Sigmoid colon (tissue), 7 donors: ENCODE results near the gene SUSD2. TPM values are rescaled to one million over a fixed set of nuclear protein-coding genes. Genes with fewer than 3 reads are reported as not detected.
A peak's percentile ranks its signal among the peaks of the same experiment; 100 is the strongest.

ENCODE experiments used
- DNase-seq: peaks from one replicate; pipeline ENCODE4 v3.0.0-alpha.2; 2019
- H3K27ac ChIP-seq, 4 donors: fragments of 200-600 bp; sonication (generic); one replicate each; pipeline ENCODE4 v1.5.1; 2016 to 2019; ENCODE audit warnings: mild to moderate bottlenecking in 1 of 4
- H3K27me3 ChIP-seq, 3 donors: fragments of 200-600 bp; sonication (generic); one replicate each; pipeline ENCODE4 v1.5.1; 2019; ENCODE audit warnings: mild to moderate bottlenecking in 1 of 3
- H3K36me3 ChIP-seq, 4 donors: fragments of 200-600 bp; sonication (generic); one replicate each; pipeline ENCODE4 v1.5.1; 2016 to 2019
- H3K4me1 ChIP-seq, 4 donors: fragments of 200-600 bp; sonication (generic); one replicate each; pipeline ENCODE4 v1.5.1; 2017 to 2019
- H3K4me3 ChIP-seq, 4 donors: fragments of 200-600 bp; sonication (generic); one replicate each; pipeline ENCODE4 v1.5.1; 2017 to 2019; ENCODE audit warnings: mild to moderate bottlenecking in 2 of 4, moderate library complexity in 1 of 4
- H3K9me3 ChIP-seq, 4 donors: fragments of 200-600 bp in 3 of 4; sonication (generic) in 3 of 4; one replicate each; pipeline versions ENCODE4 v1.5.1 to v1.6.1; 2013 to 2019
- CTCF ChIP-seq, 4 experiments: fragments of 450-650 bp in 3 of 4; fragments of 200-600 bp in 1 of 4; IDR thresholded peaks; one replicate each; pipeline ENCODE4 v1.5.1; 2016 to 2019; ENCODE audit warnings: antibody characterized with exemption in 4 of 4, mild to moderate bottlenecking in 3 of 4, moderate library complexity in 2 of 4
- EP300 ChIP-seq, 4 donors: sonication (generic); formaldehyde crosslinking; IDR thresholded peaks; one replicate each; pipeline ENCODE4 v1.6.1; 2017; ENCODE audit warnings: antibody characterized with exemption in 4 of 4
- POLR2A ChIP-seq, 2 donors: fragments of 450-650 bp; IDR thresholded peaks; one replicate each; pipeline ENCODE4 v1.6.1; 2016; ENCODE audit warnings: antibody characterized with exemption in 2 of 2, mild to moderate bottlenecking in 2 of 2, moderate library complexity in 2 of 2
- POLR2AphosphoS5 ChIP-seq, 4 donors: sonication (generic); formaldehyde crosslinking; IDR thresholded peaks; one replicate each; pipeline ENCODE4 v1.6.1; 2017; ENCODE audit warnings: antibody characterized with exemption in 4 of 4
- WGBS, 2 donors: extraction: QIAGEN DNeasy Blood & Tissue Kit; methylation state at CpG; one replicate each; pipeline ENCODE4 v1.1.7; 2013; 5-methylcytosine and 5-hydroxymethylcytosine counted together
- intact Hi-C: fragments of 100-400 bp; cut with DNase I; formaldehyde crosslinking; loops from one replicate; pipeline ENCODE4 v1.15.1; 2023
- polyA plus RNA-seq, 3 donors: library from polyadenylated mRNA; stranded (reverse); fragments of 200-250 nt; gene quantifications; one replicate each; pipeline ENCODE4 v1.2.3, GENCODE V29; 2013
- total RNA-seq, 4 donors: library from RNA; depleted of rRNA; stranded (reverse); fragments of >200 nt; gene quantifications; one replicate each; pipeline ENCODE4 v1.1.0, GENCODE V29; 2016
- donor health status: healthy with polysubstance abuse.
- donor health status: Bipolar disorder and iron deficiency.
- donor health status: healthy.

SUSD2 gene
- total and polyA plus RNA-seq, 7 donors = 1.2 to 8.6 (median 3.0) TPM; not detected in 2

GRCh38 chr22:24138649-24139420, 42.5 kb upstream of the SUSD2 start:
- Histone ChIP-seq H3K9me3 (no peaks in the 10 kb centered on the region), H3K27me3 (no peaks in the 10 kb centered on the region), H3K27ac (peak overlapping the region in 2 of 4 donors; percentile 61 to 63), H3K36me3 (peaks cover 0 to 11% (median 3%) of the 10 kb centered on the region in 4 donors), H3K4me1 (peaks cover 0 to 51% (median 36%) of the 10 kb centered on the region in 4 donors), H3K4me3 (no peak overlapping the region)
- 91 to 97% methylated on average over 7 of the region's 7 CpGs for WGBS, 2 donors
- no peak for DNase-seq
- TF ChIP-seq POLR2AphosphoS5 (IDR thresholded peaks at IDR 0.05) (no peak), POLR2A (IDR thresholded peaks at IDR 0.05) (no peak), CTCF (IDR thresholded peaks at IDR 0.05) (no peak), EP300 (IDR thresholded peaks at IDR 0.05) (no peak)
- intact Hi-C loops = no loop called here

- H3K9me3 ChIP-seq = no peaks in the 10 kb centered on the region
- peak overlapping the region; percentile 10 to 81 (median 46) for H3K27ac ChIP-seq
- peaks cover 0 to 5% (median 0%) of the 10 kb centered on the region in 4 donors for H3K36me3 ChIP-seq
- 65 to 75% methylated on average over 3 of the region's 3 CpGs for WGBS, 2 donors
- TF ChIP-seq EP300 (IDR thresholded peaks at IDR 0.05) = no peak
- peaks cover 0 to 65% (median 48%) of the 10 kb centered on the region in 4 donors for H3K4me1 ChIP-seq
- no peak for DNase-seq
- H3K4me3 ChIP-seq = no peak overlapping the region
- intact Hi-C loops = no loop called here
- H3K27me3 ChIP-seq = no peaks in the 10 kb centered on the region
These were observed 40.9 kb upstream of the SUSD2 start for GRCh38 chr22:24140357-24140756.

GRCh38 chr22:24141586-24141985, 39.7 kb upstream of the SUSD2 start:
- TF ChIP-seq POLR2A (IDR thresholded peaks at IDR 0.05) (no peak), POLR2AphosphoS5 (IDR thresholded peaks at IDR 0.05) (no peak), EP300 (IDR thresholded peaks at IDR 0.05) (no peak), CTCF (IDR thresholded peaks at IDR 0.05) (no peak)
- Histone ChIP-seq H3K27me3 (no peaks in the 10 kb centered on the region), H3K9me3 (no peaks in the 10 kb centered on the region), H3K4me3 (no peak overlapping the region), H3K36me3 (no peaks in the 10 kb centered on the region), H3K4me1 (peaks cover 0 to 78% (median 61%) of the 10 kb centered on the region in 4 donors), H3K27ac (peak overlapping the region in 1 of 4 donors; percentile 81)
- no peak for DNase-seq
- intact Hi-C loops = no loop called here
- 71 to 88% methylated on average over 2 of the region's 2 CpGs for WGBS, 2 donors

- Histone ChIP-seq H3K27me3 (no peaks in the 10 kb centered on the region), H3K27ac (peak overlapping the region in 1 of 4 donors; percentile 81), H3K9me3 (no peaks in the 10 kb centered on the region), H3K4me3 (no peak overlapping the region), H3K36me3 (no peaks in the 10 kb centered on the region), H3K4me1 (peaks cover 0 to 79% (median 61%) of the 10 kb centered on the region in 4 donors)
- no peak for DNase-seq
- 88 to 93% methylated on average over 2 of the region's 2 CpGs for WGBS, 2 donors
- intact Hi-C loops = no loop called here
- TF ChIP-seq CTCF (IDR thresholded peaks at IDR 0.05) (no peak), POLR2A (IDR thresholded peaks at IDR 0.05) (no peak), POLR2AphosphoS5 (IDR thresholded peaks at IDR 0.05) (no peak), EP300 (IDR thresholded peaks at IDR 0.05) (no peak)
These were observed 39.0 kb upstream of the SUSD2 start for GRCh38 chr22:24142241-24142640.

- Histone ChIP-seq H3K27ac (peak overlapping the region in 1 of 4 donors; percentile 84), H3K4me3 (no peak overlapping the region), H3K4me1 (peaks cover 0 to 79% (median 61%) of the 10 kb centered on the region in 4 donors), H3K27me3 (no peaks in the 10 kb centered on the region), H3K36me3 (no peaks in the 10 kb centered on the region), H3K9me3 (no peaks in the 10 kb centered on the region)
- intact Hi-C loops = no loop called here
- WGBS, 2 donors = 96 to 98% methylated on average over 3 of the region's 3 CpGs
- no peak for TF ChIP-seq EP300 (IDR thresholded peaks at IDR 0.05)
- no peak for TF ChIP-seq CTCF (IDR thresholded peaks at IDR 0.05)
- no peak for DNase-seq
These were observed 38.5 kb upstream of the SUSD2 start for GRCh38 chr22:24142831-24143230.
